Breast epithelium (tissue), 3 donors: Measurements from ENCODE around the gene SEMA6D.

Experiments
- POLR2A ChIP-seq: fragments of 450-650 bp; IDR thresholded peaks from one replicate; pipeline ENCODE4 v1.6.1; 2016; ENCODE audit warnings: antibody characterized with exemption, mild to moderate bottlenecking, moderate library complexity
- POLR2AphosphoS5 ChIP-seq, 3 donors: sonication (generic); formaldehyde crosslinking; IDR thresholded peaks; one replicate each; pipeline ENCODE4 v1.6.1; 2017; ENCODE audit warnings: antibody characterized with exemption in 3 of 3

DNA sequence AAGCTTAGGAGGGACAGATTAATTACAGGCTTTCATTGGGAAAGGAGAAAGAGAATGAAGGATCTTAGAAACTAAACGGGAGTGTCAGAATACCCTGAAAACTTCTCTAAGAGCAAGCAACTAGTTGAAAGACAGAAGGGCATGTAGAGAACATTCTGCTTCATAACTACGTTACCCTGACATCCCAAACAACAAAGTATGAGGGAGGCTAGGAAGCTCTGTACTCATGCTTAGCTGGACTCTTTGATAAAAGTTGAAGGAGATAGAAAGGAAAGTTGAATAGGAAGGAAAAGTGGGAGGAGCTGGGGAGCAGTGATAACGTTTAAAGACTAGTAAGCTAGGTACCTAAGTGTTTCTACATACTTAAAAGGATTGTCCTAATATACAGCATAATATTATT lies 64.2 kb downstream of the SEMA6D start:
- no peak for TF ChIP-seq POLR2A
- no peak for TF ChIP-seq POLR2AphosphoS5 (IDR thresholded peaks at IDR 0.05)
